Stimulated activated CD4-positive, alpha-beta T cell treated with anti-CD3 and anti-CD28 coated beads, Interleukin-1b, Interleukin-23, amount 100 ng/mL, for 48 hours (primary cell): Measurements from ENCODE around the gene NIPAL3.
A peak's percentile ranks its signal among the peaks of the same experiment; 100 is the strongest.

ENCODE experiments used
- DNase-seq: peaks from one replicate; pipeline ENCODE4 v3.0.0-alpha.2; 2020

Gene NIPAL3

DNA sequence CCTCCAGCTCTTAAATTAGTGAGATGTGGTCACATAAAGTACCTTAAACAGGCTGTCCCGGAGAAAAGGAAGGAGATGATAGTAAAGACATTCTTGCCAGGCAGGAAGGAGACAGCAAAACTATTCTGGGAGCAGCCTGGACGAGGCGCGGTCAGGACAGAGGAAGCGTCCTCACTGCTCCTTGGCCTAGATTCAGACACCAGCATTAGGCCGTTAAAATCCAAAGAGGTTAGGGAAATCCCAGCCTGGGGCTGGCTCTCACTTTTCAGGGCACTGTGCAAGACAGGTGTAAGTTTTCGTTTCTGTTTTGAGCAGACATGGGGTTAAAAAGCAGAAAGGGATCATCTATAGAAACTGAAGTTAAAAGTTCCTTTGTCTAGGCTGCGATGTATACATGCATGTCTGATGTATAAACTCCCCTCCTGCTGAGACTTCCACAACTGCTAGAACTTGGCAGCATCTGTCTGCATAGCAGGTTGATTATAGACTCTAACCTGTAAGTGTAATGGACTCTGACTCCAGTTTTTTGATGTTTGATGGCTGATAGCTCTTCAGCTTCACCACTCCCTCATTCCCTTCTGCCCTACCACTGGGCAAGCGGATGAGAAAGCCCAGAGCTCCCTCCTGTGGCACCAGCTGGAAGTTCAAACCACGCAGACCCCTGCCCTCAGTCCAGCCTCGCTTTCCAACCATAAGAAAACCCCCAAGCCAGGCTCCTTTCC, 23.6 kb upstream of the NIPAL3 start:
- peak; percentile 68 for DNase-seq

DNA sequence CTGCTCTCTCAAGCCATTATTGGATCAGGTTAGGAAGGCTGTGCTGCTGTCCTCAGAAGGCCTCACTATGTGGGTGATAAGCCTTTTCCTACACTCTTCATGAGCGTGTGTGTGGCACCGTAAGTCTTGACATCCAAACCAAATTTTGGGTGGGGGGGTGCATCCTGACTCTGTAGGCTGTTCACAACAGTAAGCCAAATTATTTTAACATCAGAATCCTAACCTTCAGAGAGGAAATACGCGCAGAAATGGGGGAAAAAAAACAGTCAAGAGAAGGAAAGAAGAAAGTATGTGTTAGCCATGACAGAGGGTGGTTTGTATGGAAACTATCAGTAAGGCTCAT, 23.0 kb upstream of the NIPAL3 start:
- no peak for DNase-seq

DNA sequence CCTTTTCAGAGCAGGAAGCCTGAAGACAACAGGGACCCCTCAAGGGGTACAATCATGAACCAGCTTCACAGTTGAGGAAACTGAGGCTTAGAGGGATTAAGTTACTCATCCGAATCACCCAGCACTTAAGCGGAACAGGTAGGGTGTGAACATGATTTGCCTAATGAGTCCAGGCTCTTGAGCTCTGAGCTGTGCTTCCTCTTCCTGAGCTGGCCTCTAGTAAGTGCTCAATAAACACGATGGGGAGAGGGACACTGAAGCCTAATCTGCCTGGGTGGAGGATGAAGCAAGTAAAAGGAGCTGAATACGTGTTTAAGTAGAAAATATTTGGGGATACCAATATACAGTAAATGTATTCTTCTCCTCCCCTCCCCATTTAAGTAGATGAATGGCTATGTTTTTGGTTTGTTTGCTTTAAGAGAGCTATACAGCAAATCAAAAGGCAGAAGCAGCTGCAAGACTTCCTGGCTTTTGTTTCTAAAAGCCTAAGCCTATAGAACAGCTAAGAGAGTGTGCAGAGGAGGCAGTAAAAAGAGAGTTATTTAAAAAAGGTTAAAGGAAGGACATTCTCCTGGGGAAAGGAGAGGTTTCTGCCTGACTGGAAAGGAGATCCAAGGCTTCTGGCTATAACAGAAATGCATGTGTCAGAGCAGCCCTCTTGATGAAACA, 22.5 kb upstream of the NIPAL3 start:
- DNase-seq: no peak

DNA sequence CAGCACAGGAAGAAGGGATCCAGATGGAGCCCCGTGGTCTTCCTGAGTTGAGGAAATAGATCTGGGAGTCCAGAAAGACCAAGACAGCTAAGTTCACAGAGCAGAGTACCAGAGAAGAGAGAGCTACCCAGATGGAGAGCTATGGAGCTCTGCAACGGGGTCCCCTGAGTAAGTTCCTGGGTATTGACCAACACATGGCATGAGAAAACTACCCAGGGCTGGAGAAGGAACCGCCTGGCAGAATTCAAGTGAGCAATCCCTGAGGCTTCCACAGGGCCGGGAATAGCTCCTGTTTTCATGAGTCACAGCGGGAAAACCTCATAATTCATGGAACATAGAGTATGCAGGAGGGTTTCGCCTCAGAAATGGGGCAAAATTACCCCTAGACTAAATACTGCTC, 21.7 kb upstream of the NIPAL3 start:
- no peak for DNase-seq

DNA sequence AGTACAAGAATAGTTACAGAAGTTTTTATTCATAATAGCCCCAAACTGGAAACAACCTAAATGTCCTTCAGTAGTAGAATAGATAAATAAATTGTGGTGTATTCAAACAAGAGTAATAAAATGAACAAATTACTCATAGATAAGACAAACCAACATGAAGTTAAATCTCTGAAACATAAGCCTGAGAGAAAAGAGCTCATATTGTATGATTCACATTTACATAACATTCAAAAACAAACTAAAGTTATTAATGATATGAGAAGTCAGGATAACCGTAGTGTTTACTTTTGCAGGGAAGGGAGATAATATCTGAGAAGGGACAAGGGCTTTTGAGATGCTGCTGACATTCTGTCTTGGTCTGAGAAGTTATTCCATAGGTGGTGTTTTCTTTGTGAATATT, 15.5 kb upstream of the NIPAL3 start:
- no peak for DNase-seq

DNA sequence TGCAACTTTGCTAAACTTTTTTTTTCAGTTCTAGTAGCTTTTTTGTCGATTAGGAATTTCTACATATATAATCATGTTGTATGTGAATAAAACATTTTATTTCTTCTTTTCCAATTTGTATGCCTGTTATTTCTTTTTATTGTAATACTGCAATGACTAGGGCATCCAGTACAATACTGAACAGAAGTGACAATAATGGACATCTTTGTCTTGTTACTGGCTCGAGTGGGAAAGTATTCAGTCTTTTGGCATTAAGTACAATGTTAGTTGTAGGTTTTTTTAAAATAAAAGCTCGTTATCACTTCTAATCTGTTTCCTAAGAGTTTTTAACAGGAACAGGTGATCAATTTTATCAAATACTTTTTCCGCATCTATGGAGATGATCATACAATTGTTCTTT, 11.8 kb upstream of the NIPAL3 start:
- no peak for DNase-seq

DNA sequence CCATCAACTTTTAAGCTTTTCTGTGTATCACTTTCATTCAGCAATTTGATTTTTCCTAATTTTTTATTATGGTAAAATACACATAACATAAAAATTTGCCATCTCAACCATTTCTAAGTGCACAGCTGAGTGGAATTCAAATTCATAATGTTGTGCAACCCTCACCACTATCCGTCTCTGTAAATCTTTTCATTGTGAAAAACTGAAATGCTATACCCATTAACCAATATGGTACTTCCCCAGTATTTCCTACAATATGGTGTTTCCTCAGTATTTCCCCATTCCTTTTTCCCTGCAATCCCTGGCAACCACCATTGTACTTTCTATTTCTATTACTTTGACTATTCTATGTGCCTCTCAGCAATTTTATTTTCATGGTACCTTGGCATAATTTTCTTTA, 8.8 kb upstream of the NIPAL3 start:
- no peak for DNase-seq

DNA sequence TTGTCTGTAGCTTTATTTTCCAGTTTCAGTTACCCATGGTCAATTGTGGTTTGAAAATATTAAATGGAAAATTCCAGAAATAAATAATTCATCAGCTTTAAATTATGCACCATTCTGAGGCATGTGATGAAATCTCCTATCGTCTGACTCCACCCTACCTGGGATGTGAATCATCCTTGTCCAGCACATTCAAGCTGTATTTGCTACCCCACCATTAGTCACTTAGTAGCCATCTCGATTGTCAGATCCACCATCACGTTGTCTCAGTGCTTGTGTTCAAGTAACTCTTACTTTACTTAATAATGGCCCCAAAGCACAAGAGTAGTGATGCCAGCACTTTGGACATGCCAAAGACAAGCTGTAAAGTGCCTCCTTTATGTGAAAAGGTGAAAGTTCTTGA, 6.1 kb upstream of the NIPAL3 start:
- DNase-seq: no peak

DNA sequence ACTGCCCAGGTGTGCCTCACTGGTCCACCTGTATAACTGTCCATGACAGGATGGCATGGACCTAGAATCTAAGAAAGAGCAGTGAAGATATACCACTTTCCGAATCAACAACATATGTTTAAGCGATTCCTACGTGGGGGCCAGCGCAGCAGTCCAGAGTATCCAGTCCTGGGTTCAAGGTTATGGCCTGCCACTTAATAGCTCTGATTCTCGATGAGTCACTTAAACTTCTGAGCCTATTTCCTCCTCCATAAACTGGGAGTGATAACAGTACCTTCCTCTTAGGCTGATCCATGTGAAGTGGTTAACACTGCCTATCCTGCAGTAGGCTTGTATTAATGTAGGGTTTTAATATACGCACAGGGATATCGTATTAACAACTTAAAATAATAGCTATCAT, 4.9 kb upstream of the NIPAL3 start:
- DNase-seq: no peak

DNA sequence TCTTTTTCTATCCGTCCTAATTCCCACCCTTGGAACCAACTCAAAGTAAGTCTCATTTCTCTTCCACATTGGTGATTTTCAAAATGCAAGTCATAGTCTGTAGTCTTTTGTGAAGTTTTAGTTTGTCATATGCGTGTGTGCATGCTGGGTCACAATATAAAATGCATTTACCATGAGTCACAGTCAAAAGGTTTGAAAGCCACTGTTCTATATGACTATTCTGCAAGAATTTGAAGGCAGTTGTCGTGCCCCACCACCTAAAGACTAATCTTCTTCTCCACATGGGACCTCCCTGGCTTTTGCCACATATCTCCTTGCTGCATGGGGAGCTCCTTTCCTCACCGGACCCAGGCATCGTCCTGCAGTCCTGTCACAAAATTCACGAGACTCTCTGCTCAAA, 3.6 kb upstream of the NIPAL3 start:
- DNase-seq: no peak

DNA sequence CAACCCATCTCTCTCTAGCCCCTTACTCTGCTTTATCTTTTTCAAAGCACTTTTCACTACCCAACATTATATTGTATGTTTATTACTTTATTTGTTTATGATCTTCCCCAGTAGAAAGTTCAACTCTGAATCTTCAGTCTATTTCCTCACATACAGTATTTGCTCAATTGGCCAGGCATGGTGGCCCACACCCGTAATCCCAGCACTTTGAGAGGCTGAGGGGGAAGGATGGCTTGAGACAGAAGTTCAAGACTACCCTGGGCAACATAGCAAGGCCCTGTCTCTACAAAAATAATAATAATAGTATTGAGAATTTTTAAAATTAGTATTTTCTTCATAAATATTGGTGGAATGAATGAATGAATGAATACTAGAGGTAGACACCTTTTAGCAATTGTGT, 3.2 kb upstream of the NIPAL3 start:
- DNase-seq: no peak

DNA sequence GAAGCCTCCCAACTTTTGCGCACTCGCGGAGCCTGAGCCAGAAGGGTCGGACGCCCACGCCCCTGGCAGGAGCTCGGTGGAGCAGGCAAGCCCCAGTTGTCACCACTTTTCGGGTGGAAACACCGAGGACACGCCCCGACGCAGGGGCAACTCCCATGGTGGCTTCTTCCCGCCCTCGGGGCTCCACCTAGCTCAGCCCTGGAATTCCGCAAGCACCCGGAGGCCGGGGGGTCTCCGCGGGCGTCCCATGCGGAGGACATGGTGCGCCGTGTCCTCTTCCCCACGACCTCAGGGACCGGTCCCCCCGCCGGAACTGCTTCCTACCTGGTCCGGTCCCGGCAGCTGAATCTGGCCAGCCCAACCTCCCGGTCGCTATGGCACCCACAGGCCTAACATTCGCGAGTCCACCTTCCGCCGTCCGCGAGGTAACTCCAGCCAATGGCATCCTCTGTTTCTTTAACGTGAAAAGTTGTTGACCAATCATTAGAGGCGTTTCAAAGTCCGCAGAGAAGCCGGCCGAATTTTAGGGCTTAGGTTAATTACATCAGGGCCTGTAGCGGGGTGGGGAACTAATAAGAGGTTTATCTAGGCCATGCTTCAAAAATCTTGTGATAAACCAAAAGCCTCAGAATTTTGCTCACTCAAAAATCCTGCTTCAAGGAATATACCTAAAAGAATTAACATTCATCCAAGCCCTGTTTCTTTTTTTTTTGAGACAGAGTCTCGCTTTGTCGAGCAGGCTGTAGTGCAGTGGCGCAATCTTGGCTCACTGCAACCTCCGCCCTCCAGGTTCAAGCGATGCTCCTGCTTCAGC, 2.0 kb upstream of the NIPAL3 start, which contains the start of gene STPG1:
Gene STPG1 (minus strand): TSS at position 433 of the 814 bp plus-strand sequence. CDS start 12,394 bp downstream, outside the sequence.
- DNase-seq: peak; percentile 81

DNA sequence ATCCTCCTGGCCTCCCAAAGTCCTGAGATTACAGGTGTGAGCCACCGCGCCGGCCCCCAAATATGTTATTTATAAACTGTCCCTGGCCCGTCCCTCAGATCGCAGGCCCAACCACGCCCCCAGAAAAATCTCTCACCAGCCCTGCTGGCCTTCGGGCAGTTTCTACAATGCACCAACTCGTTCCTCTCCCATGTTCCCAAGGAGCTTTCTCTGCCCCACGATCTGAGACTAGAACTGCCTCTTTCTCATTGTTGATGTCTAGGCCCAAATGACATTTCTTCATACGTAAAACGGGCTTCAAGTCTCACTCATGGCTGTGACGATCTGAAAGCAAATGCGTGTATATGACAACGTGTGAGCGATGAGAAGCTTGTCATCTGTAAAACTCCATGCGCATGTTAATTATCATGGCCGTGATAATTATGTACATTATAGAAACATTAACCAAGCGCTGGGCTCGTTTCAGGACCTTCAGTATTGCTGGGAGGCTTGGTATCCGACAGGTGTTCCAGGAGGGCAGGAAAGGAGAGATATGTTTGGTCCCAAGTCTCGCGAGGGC, 748 bp upstream of the NIPAL3 start:
- DNase-seq: no peak

DNA sequence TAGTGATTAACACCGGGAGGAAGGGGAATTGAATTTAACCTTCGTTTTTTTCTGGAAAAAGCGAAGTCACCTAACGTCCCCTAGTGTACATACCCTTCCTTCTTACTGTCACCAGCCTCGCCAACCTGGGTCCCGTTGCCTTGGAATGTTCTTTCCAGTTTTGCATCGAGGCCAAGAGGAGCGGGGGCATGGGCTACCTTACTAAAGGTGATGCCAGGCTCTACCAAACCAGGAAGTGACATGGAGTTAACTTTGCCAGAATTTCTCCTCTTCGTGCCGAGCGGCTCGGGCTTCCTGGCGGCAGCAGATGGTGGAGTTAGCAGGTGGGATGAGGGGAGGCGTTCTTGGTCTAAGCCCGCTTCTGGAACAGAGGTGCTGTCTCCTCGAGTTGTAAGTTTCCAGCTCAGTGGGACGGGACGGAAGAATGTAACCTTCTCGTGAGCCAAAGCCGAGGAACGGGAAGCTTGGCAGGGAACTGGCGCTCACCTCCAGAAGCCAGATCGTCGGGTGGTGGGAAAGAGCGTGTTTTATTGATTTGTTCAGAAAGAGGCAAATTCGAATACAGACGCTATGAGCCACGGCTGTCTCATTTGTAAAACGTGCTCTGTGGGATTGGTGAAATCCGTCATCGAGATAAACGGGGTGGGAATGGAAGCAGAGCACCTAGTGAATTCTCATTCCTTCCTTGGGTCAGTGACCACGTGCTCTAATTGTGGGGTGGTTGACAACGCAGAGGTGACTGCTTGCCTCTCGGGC, 486 bp downstream of the NIPAL3 start:
- no peak for DNase-seq

DNA sequence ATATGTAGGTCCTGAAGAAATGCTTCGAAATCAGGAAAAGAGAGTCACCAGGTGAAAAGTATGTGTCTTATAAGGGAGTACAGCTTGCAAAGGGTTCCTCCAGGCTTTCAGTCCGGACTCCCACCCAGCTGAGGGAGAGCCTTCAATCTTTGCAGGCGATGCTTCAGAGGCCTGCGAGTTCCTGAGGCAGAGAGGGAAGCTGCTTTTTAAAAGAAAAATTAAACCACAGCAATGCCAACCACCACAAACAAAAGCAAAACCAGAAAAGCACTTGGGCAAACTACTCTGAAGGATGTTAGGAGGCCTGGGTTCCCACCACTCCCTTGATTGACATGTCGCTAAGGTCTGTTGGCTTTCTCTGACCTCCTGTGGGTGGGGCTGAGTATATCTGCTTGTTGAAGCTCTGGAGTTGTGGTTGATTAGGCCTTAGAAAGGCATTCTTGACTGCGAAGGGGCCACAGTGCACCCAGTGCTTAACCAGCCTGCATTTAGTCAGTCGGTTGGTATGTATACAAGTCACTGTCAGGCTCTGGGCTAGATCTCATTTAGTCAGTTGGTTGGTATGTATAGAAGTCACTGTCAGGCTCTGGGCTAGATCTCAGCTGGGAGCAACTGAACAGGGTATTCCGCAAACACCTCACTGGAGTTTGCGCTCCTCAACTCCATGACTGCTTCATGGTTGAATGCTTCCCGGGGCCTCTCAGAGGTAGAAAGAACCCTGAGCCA, 1.2 kb downstream of the NIPAL3 start:
- peak; percentile 59 for DNase-seq

DNA sequence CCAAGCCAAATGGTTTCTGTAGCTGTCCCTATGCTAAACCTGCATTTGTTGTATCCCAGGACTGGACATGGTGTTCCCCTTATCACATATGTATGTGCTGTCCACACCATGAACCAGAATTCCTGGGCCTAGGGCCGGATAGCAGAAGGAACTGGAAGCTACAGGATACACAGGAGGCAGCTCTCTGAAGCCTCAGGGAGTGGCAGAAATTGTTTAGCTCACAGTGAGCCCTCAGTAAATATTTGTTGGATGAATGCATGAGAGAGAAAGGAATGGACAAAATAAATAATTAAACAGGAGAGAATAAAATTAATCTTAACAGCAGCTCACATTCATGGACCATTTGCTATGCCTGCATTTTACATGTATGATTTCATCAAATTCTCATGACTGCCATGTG, 2.1 kb downstream of the NIPAL3 start:
- DNase-seq: no peak

DNA sequence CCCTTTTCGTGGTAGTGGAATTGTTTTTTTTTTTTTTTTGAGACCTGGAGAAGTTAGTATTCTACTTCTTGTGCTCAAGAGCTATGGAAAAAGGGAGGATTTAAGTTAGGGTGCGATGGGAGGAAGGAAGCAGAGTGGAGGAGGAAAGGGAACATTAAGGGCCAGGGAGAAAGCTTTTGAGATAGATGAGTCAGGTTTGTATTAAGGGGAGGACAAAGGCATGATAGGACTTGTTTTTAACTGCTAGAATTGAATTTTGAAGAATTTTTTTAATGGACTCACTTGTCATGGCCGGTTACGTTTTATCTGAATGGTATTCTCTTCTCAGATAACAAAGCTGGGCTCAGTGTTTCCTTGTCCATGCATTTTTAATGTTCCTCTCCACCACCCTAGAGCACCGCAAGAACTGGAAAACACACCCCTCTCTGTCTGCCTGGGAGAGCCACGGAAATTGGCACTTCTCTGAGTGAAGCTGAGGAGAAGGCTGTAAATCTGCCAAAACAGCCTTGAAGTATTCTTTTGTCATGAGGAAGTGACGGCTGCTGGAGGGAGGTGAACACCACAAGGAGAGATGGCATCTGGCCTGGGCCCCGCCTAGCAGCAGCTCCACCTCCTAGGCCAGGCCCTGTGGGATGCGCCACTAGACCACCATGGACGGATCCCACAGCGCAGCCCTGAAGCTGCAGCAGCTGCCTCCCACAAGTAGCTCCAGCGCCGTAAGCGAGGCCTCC, 3.5 kb downstream of the NIPAL3 start:
- DNase-seq: no peak

DNA sequence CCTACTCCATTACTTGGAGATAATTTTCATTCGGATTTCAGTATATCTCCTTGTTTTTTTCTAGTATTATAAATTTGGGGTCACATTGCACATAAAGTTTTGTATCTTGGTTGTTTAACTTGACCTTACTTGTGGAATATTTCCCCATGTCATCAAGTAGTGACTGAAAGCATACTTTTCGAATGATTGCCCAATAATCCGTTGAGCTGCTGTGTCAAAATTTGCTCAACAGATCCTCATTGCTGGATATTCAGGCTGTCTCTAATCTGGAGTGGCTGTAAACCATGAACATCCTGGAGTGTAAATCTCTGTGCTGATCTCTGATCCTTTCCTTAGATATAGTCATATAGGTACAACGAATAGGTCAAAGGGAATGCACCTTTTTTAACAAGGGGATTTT, 4.9 kb downstream of the NIPAL3 start:
- no peak for DNase-seq

DNA sequence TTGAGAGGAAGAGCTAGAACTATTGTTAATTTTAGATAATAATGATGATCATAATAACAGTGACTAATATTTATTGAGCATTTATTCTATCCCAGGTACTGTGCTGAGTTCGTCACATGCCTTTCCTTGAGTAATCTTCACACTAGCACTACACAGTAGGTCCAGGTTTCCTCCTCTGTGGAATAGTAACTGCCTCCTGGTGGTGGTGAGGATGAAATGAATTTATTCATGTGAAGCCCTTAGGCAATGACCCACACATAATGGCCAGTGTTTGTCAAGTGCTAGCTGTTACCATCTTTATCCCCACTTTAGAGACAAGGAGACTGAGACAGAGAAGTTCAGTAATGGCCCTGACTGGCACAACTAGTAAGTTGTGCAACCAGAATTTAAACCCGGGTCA, 5.9 kb downstream of the NIPAL3 start:
- DNase-seq: no peak

DNA sequence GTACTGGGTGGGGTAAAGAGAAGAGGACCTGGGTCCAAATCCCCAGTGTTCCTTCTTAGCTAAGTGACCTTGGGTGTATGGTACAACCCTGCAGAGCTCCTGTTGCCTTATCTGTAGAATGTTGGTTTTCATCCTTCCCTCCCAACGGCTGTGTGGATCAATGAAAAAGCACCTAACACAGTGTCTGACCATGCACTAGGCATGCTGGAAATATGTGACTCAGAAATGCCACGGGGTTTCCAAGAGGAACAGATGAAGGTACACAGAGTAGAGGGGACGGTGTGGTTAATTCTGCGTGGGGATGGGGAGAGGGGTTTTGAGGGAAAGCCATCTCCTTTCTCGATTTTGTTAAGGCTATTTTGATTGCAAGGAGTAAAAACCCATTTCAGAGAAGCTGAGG, 8.6 kb downstream of the NIPAL3 start:
- no peak for DNase-seq

DNA sequence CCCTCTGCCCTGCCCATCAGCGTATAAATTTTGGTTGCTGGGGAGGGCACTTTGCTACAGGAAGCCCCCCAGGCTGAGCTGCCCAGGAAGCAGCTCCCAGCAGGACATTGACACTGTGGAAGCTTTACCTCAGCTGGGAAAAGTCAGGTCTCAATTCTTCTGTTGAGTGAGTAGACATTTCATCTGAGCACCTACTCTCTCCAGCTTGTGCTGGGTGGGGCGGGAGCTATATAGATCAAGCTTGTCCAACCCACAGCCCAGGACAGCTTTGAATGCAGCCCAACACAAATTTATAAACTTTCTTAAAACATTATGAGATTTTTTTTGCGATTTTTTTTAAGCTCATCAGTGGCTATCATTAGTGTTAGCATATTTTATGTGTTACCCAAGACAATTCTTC, 9.4 kb downstream of the NIPAL3 start:
- no peak for DNase-seq

DNA sequence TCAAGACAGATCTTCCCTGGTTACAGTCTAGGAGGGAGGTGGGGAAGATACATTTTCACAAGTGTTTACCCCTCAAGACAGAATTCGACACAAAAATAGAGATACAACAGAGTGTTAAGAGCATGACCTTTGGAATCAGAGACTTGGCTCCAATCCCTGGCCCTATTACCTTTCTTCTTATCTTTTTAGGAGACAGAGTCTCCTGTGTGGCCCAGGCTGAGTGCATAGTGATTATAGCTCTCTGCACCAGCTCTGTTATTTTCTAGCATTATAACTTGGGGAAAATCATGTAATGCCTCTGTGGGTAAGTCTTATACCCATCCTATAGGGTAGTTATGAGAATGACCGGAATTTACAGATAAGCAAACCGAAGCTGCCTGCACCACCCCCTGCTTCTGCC, 9.8 kb downstream of the NIPAL3 start:
- no peak for DNase-seq
